AG08395 (cell line): ENCODE results near the gene SNRNP40.
"Not testable (repeated sequence)": the region's sequence is repeated elsewhere in the genome, so short reads cannot be mapped to it uniquely, and the experiment has no call there.

Experiments used
- DNase-seq: peaks from one replicate; pipeline ENCODE4 v3.0.0; 2012; ENCODE audit warnings: mixed read lengths, low spot score

SNRNP40 gene

DNA sequence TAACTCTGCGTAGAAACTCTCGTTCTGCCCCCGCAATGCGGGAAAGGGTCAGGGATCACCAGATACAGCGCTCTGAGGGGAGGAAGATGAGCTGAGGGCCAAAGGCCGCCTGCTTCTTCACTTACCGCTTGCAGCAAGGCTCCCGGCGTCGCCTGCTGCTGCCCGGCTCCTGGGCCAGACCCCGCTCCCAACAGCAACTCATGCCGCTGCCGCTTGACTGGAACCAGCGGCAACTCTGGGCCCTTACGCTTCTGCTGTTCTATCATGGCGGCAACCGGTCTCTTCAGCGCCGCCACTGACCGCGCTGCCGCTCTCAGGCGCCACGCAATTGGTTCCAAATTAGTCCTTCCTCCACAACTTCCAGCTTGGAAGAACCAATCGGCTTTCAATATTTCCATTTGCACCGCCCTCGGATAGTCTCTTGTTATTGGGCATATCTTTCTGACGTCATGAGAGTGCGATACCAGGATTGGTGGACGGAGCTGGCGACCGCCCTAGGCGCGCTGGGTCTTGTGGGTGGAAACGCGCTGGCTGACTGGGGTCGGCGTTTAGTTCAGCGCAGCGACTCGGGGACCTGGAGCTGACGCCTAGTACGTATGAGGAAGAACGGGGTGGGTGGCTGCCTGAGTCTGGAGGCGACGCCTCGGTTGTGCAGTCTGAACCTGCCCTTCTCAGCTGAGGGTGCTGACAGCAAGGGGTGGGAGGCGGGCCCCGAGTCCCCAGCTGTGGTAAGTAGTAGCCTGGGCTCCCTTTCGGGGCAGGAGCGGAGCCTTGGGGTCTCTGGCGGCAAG is at the start of gene SNRNP40, which contains the start of gene ZCCHC17:
SNRNP40 (minus strand) TSS at position 303 of the 791 bp plus-strand sequence; CDS start at position 266, 37 bp downstream.
ZCCHC17 (plus strand) TSS at position 547 of the 791 bp plus-strand sequence. CDS start 13,067 bp downstream, outside the sequence.
- peak; percentile 99 for DNase-seq

GRCh38 chr1:31345635-31346034 is 49.0 kb upstream of the SNRNP40 start:
- DNase-seq = no peak

DNA sequence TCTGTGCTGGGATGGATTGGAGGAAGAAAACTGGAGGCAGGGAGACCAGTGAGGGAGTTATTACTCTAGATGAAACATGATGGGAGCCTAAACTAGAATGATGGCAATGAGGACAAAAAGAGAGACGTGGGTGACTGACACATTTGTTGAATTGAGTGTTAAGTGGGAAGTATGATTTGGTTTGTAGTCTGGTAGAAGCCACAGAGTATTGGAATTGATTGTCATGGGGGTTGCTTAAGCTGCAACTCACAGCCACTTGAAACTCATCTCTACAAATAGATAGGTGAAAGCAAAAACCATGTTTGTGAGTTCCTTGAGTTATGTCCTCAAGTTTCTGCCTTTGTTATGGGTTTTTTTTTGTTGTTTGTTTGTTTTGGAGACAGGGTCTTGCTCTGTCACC is 47.9 kb upstream of the SNRNP40 start:
- DNase-seq = no peak

- DNase-seq = no peak
Observed at GRCh38 chr1:31336687-31337467, 40.3 kb upstream of the SNRNP40 start.

DNA sequence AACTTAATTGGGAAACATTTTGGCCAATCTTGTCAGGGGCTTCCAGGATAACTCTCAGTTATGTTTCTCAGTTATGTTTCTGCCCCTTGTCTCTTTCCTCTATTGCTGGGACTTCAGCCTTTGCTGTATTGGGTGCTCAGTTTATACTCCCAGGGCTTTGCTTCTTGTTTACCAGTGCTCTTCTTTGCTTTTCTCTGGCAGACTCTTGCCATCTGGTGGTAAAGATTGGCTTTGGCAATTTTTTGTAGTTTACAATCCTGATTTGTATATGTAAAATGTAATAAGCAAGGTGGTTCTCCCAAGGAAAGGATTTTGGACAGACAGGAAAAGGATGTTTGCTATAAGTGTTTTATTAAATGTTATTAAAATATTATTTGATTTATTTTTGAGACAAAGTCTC is 38.4 kb upstream of the SNRNP40 start:
- DNase-seq = peak; percentile 59

GRCh38 chr1:31327381-31327780 is 30.8 kb upstream of the SNRNP40 start:
- DNase-seq = no peak

DNA sequence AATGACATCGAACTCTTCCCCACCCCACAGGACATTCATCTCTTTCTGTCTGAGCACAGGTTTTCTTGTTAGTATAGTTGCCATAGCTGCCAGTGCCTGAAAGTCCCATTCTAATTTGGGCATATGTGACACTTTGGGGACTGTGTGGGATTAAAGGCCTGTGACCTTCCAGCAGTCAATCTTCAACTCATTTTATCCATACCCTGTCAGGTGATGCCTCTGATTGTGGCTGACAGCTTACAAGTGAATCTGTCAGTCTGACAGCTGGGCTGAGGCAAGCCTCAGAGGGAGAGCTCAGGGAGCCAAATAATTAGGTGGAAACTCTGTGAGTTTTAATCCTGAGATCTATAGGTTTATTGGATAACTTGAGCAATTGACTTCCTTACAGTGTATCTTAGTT is 29.9 kb upstream of the SNRNP40 start:
- no peak for DNase-seq

- no peak for DNase-seq
Observed at GRCh38 chr1:31324992-31325391, 28.4 kb upstream of the SNRNP40 start.

DNA sequence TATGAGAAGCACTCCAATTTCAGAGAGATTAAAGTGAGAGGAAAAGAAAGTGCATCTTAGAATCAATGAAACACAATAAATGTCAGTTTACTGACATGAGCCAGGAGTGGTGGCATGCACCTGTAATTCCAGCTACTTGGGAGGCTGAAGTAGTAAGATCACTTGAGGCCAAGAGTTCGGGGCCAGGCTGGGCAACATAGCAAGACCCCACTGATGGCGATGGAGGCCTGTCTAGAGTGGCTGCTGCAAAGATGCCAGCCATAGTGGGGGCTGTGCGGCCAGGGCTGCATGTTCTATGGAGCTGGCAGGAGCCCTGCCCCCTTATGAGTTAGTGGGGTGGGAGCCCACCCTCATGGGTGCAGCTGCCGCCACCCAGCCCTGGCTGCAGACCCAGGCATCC is 27.5 kb upstream of the SNRNP40 start:
- no peak for DNase-seq

DNA sequence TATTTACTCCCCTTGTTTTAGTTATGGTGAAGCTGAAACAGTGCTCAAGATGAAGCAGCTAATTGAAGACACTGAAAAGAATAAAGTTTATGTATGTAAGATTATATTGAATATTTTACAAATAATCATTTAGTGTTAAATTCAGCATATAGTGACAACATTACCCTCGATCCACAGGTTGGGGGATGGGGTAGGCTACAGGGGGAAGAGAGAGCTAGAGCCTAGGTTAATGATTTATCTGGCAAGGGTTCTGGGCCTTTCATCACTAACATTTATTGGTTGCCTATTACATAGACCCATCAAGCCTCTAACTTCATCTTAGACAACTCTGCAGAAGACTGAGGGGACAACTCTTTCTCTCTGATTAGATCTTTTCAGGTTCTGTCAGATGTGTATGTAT is 21.6 kb upstream of the SNRNP40 start:
- no peak for DNase-seq

DNA sequence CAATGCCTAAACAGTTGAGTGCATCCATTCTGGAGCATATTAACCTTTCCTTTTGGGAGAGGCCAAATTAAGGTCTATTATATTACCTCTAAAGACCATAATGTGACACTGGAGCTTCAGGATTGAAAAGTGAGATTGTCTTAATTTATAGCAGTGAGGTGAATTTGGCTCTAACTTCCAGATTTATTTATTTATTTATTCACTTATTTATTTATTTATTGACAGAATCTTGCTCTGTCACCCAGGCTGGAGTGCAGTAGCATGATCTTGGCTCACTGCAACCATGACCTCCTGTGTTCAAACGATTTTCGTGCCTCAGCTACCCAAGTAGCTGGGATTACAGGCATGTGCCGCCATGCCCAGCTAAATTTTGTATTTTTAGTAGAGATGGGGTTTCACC is 19.3 kb upstream of the SNRNP40 start:
- DNase-seq = no peak

DNA sequence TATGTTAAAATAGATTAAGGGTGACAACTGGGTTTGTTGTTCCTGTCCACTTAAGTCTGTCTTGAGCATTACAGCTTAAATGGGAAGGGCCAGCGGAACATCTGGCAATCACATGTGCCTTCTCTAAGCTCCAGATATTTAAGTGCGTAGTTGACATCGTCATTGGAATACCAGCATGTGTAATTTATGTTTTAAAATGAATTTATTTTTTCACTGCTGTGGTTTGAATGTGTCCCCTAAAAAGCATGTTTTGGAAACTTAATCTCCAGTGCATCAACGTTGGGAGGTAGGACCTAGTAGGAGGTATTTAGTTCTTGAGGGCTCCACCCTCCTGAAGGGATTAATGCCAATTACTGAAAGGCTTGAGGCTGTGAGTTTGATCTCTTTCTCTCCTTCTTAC is 13.6 kb upstream of the SNRNP40 start:
- peak; percentile 7 for DNase-seq

DNA sequence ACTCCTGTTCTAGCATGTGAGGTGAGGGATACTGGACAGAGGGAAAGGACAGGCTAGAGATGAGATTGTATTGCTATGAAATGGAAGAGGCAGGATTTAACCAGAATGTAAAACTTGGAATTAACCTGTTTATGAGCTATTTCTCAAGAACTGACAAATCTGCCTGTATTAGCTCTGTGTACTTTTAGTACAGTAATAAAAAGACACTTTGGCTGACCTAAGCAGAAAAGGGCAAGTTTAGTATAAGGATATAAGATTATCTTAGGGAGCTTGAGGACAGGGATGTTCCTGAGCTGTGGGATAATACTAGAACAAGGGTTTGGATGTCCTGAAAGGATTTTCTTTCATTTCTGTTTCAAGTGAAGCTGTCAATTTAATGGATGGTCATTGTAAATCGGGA is 11.4 kb upstream of the SNRNP40 start:
- DNase-seq = no peak

DNA sequence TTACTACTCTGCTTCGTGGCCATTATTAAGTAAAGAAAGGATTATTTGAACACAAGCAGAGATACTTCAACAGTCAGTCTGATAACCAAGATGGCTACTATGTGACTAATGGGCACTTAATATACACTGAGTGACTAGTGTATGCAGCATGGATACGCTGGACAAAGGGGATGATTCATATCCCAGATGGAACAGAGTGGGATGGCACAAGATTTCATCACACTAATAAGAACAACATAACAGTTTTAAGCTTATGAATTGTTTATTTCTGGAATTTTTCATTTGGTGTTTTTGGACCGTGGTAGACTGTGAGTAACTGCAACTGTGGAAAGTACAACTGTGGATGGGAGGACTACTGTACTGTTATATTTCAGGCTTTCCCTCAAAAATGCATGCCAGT is 9.7 kb upstream of the SNRNP40 start:
- DNase-seq = peak; percentile 67

- DNase-seq = no peak
Observed at GRCh38 chr1:31302709-31303441, 6.3 kb upstream of the SNRNP40 start.

DNA sequence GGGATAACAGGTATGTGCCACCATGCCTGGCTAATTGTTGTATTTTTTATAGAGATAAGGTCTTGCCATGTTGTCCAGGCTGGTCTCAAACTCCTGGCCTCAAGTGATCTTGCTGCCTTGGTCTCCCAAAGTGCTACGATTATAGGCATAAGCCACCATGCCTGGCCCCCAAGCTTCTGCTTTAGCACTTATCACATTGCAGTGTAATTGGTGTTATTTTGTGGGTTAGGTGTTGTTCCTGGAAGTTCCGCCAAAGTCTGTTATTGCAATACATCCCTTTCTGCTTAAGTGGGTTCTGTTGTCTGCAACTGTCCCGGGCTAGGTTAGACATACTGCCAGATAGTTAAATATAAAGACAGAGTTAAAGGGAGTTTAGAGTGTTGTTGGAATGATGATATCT is 3.6 kb upstream of the SNRNP40 start:
- DNase-seq = no peak

GRCh38 chr1:31299365-31299764 is 2.8 kb upstream of the SNRNP40 start:
- DNase-seq = no peak

DNA sequence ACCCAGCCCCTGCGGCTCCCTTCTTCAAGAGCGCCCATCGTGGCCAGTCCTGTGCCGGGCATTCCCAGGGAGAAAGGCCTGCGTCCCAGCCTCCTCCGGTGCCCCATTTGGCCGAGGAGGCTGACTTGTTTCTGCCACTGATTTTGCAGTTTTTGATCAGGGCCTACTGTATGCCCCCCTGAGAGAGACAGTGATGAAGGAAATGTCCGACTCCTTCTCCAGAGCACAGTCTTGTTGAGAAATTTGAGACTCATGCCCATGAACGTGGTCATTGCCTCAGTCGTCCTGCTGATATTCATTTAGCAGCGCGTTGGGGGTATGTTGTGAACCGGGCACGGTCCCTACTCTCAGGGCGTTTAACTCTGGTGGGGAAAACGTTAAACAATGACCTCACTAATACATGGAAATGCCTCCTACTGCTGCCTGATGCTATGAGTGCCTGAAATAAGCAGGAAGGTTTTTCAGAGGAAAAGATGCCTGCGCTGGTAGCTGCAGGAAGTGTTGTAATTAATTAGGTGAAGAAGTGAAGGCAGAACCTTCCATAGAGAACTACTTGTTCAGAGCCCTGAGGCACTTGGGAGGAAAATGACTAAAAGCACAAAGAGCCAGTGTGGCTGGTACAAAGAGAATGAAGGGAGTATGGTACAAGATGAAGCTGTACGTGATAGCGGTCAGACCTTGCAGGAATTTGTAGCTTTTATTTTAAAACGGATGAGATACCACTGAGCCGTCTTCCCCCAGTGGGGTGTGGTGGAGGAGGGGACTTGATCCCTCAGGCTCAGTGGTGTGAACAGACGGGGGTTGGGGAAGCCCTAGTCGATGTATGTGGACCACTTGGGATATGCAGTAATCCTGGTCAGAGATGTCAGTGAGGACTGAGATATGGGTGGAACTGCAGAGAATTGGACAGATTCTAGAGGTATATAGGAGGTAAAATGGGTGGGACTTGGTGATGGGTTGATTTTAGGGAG is 974 bp upstream of the SNRNP40 start:
- peak; percentile 9 for DNase-seq

DNA sequence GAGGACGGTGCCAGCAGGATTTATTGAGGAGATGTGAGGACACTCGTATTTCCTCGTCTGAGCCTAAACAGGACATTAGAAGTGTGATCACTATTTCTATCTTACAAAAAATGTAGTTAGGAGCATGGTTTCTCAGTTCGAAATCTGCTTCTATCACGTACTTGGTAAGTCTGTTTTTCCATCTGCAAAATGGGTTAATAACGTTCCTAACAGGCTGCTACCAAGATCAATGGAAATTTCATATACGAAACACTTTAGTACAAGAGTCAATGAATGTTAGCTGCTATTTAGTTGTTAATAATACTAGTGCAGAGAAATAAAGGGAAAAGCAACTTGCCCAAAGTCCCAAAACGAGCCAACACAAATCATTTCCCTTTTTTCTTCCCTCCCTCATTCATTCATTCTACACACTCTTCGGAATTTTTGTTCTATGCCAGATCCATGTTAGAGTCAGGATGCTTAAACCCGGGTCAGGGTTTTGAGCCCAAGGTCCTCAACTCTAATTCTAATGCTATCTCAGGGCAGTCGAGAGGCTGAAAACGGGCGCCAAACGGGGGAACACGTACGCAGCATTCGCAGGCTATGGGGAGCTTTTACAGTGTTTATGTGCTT is 608 bp downstream of the SNRNP40 start:
- no peak for DNase-seq

DNA sequence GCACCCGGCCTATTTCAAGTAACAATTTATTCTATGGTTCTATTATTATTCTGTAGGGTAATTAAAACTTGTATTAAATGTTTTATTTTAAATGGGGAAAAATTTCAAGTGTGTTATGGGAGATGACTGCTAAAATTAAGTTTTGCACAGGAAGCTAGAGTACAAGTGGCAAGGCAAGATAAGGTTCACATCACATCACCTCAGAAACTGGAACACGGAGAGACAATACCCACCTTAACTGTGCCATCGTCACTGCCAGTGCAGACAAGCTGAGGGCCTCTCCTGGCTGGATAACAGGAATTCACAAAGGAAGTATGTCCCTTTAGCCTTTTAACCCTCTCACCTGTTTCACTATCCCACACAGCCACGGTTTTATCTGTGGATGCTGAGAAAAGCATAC is 7.6 kb downstream of the SNRNP40 start:
- no peak for DNase-seq

GRCh38 chr1:31287791-31288190 is 8.8 kb downstream of the SNRNP40 start:
- not testable (repeated sequence) for DNase-seq
